ENCODE data around the gene MAGOH. TPM values are rescaled to one million over a fixed set of nuclear protein-coding genes. Genes with fewer than 3 reads are reported as not detected.

MAGOH gene
- total RNA-seq, 1 donor from 2014 or later: 57.8 TPM

- no peak for DNase-seq (ENCODE audit: extremely low read depth, low read depth, low spot score)
Observed at GRCh38 chr1:53271446-53272090, 33.2 kb upstream of the MAGOH start.

- no peak for DNase-seq (ENCODE audit: extremely low read depth, low read depth, low spot score)
Observed at GRCh38 chr1:53270873-53271272, 32.6 kb upstream of the MAGOH start.

- DNase-seq (ENCODE audit: extremely low read depth, low read depth, low spot score): no peak
Observed at GRCh38 chr1:53270107-53270506, 31.8 kb upstream of the MAGOH start.

DNA sequence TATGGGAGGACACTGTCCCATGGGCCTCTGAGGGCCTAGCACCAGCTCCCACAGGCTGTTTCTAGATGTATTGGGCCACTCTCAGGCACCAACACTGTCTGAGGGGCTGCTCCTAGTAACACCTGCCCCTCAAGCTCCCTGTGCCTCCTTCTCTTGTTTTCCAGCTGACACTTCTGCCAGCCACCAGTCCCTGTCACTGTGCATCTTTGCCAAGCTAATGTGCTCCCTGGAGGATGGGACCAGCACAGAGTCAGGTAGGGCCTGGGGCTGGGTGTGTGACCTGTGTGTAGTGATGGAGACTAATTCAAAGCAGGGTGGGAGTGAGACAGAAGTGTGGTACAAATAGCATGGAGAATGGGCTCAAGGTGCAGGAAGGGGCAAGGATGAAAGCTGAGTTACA lies 29.4 kb upstream of the MAGOH start:
- DNase-seq (ENCODE audit: extremely low read depth, low read depth, low spot score): no peak

DNA sequence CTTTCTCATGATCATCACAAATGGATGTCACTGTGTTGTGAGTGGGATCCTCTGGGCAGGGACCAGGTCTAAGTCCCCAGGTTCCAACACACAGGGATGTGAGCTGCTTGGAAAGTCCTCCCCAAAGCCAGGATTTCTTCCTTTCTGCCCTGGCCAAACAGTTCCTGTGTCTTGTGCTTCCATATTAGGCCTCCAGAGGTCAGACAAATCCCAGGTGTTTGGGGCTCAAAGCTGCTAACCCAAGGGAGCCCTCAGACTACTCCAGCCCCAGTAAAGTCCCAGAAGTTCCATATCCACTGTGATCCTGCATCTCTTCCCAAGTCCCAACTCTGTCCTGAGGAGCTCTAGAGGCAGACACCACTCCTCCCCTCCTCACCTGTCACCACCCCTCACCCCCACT lies 27.7 kb upstream of the MAGOH start:
- DNase-seq (ENCODE audit: extremely low read depth, low read depth, low spot score): no peak

DNA sequence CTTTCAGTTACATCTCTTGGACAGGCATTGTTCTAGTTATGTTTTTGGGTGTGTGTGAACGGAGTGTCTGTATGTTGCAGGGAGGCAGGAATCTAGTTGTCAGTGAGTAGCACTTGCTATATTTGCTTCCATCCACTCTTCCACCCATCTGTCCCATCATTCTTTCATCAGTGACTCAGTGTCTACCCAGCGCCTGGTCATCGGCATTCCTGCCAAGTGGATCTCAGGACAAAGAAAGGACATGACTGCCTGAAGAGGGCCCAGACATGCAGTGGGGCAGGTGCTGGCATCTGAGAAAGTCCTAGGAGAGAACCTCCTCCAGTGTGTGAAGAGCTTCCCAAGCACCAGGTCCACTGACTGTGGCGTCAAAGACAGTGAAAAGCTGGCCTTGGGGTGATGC lies 27.3 kb upstream of the MAGOH start:
- DNase-seq (ENCODE audit: extremely low read depth, low read depth, low spot score): no peak

- DNase-seq (ENCODE audit: extremely low read depth, low read depth, low spot score): no peak
Observed at GRCh38 chr1:53264048-53264447, 25.7 kb upstream of the MAGOH start.

DNA sequence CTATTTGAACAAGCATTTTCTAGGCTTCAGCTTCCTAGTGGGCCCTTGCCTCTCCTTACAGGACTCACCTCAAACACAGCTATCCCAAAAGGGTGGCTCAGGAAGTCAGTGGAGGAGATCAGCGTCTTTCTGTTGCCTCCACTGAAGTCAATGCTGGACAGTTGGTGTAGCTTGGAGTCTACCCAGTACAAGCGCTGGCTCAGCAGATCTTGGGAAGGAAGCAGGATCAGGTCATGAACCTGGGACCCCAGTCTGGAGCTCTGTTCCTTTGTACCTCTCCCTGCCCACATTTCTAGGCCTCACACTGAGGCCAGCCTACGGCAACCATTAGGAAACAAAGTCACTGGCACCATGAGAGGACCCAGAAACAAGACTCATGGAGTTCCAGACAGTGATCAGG lies 23.7 kb upstream of the MAGOH start:
- DNase-seq (ENCODE audit: extremely low read depth, low read depth, low spot score): no peak

- no peak for DNase-seq (ENCODE audit: extremely low read depth, low read depth, low spot score)
Observed at GRCh38 chr1:53260631-53261247, 22.4 kb upstream of the MAGOH start.

GRCh38 chr1:53259932-53260331 lies 21.6 kb upstream of the MAGOH start:
- no peak for DNase-seq (ENCODE audit: extremely low read depth, low read depth, low spot score)

DNA sequence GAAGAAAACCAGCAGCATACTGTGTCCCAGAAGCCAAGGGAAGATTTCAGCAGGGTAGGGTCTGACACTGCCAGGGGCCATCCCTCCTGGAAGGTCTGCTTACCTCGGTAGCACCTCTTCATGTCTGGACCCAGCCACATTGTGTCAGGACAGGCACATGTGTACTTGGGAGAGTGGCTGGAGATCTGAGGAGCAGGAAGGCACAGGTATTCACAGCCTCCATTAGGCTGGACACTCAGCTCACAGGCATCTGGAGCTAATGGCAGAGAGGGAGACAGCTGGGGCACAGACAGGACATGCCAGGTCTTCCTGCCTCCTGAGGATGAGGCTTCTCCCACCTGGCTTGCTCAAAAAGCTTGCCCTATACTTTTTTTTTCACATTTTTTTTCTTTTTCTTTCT lies 19.9 kb upstream of the MAGOH start:
- DNase-seq (ENCODE audit: extremely low read depth, low read depth, low spot score): no peak

- DNase-seq (ENCODE audit: extremely low read depth, low read depth, low spot score): no peak
Observed at GRCh38 chr1:53257454-53258081, 19.2 kb upstream of the MAGOH start.

DNA sequence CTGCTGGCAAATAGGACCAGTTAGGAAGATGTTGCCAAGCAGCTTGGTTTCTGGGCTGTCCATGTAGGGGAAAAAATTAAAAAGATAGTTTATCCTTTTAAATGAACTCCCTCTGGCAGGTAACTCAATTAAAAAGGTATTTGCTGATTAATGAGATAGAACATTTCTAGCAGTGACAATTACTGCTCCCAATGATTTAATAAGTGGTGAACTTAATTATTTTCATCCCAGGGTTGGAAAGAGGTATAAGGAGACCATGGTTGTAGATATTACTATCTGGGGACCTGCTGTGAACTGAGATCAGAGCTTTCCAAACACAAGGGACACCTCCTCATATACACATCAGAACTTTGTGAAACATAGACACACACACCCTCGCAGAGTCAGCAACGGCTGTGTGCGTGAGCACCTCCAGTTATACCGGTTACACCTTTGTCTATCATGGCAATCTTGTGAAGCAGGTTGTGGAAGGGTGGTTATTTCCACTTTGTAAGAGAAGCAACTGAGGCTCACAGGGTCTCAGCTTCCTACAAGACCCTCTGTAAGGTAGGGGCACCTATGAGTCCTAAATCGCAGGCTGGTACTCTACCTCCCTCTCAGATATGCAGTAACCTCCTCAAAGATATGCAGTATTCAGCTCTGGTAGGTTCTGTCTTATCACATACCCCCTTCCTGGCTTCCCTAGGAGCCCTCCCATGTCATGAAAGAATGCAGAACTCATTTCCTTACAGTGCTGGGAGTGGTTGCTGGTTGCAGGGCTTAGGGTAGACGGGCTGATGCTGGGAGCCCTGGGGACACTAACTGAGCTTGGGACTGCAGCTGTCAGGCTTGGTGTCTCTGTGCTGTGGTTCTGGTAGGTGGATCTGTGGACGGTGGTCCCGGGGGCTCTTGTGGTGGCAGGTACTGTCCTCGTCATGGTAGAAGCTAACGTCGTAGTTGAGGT lies 18.5 kb upstream of the MAGOH start:
- no peak for DNase-seq (ENCODE audit: extremely low read depth, low read depth, low spot score)

- no peak for DNase-seq (ENCODE audit: extremely low read depth, low read depth, low spot score)
Observed at GRCh38 chr1:53255031-53255430, 16.7 kb upstream of the MAGOH start.

GRCh38 chr1:53254011-53254640 lies 15.8 kb upstream of the MAGOH start:
- no peak for DNase-seq (ENCODE audit: extremely low read depth, low read depth, low spot score)

DNA sequence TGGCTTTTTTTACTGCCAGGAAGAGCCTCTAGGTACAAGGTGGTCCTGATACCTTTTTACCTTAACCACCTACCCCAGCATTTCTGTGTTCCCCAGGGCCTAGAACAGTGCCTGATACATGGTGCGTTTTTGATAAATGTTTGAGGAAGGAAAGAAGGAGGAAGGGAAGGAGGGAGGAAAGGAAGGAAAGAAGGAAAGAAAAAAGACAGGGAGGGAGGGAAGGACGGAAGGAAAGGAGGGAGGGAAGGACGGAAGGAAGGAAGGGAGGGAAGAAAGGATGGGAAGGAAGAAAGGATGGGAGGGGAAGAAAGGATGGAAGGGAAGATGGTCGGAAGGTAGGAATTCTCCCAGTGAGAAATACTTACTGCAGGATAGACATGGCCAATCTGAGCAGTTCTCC lies 12.0 kb upstream of the MAGOH start:
- no peak for DNase-seq (ENCODE audit: extremely low read depth, low read depth, low spot score)

GRCh38 chr1:53249706-53250105 lies 11.4 kb upstream of the MAGOH start:
- DNase-seq (ENCODE audit: extremely low read depth, low read depth, low spot score): no peak

- DNase-seq (ENCODE audit: extremely low read depth, low read depth, low spot score): no peak
Observed at GRCh38 chr1:53246261-53247134, 8.2 kb upstream of the MAGOH start.

DNA sequence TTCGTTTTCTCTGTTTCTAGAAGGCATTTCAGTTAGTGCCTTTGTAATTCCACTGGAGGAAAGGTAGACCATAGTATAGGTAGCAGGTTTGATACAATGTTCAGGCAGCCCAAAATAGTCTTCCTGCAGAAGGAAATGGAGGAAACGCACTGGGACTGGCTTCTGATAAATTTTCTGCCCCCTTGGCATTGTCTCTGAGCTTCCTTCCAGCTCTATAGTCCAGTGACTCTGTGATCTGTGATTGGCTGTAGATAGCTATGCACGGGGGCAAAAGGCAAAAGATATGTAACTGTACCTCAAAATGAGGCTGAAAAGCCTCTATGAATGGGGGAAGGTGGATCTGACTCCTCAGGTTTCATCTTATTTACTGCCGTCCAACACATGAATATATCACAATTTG lies 5.8 kb upstream of the MAGOH start:
- no peak for DNase-seq (ENCODE audit: extremely low read depth, low read depth, low spot score)

DNA sequence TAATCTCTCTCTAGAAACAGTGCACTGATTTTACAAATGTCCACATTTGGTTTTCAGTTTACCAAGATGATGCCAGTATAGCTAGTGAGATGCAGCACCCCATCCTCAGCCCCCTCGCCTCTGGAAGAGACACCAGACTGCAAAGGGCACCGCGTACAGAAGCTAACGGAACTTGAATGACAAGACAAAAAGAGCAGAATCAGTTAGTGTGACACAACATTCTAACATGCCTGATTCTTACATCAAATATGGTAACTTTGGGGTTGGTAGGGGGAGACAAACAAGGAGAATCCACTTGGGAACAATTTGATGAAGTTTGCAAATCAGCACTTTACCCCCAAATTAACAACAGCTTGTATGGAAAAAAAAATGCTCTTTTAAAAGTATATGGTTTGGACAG lies 4.1 kb upstream of the MAGOH start:
- no peak for DNase-seq (ENCODE audit: extremely low read depth, low read depth, low spot score)
